A673 (cell line): ENCODE measurements around the gene PUM1. TPM values are rescaled to one million over a fixed set of nuclear protein-coding genes. Genes with fewer than 3 reads are reported as not detected.

ENCODE experiments used
- BruUV-seq: library from RNA; stranded (reverse); fragments of 400-500 nt; replicated peaks from 2 replicates; lab custom pipeline; 2021; lab: Mats Ljungman, UMichigan
- CTCF ChIA-PET: fragments of 300-600 bp; sonication (Branson Sonifier 250); formaldehyde crosslinking; loops from one replicate; lab custom pipeline; 2022; ENCODE audit warnings: antibody characterized with exemption; lab: Charles Lee
- POLR2A ChIA-PET: fragments of 300-600 bp; sonication (Branson Sonifier 250); formaldehyde crosslinking; loops from one replicate; lab custom pipeline; 2022; ENCODE audit warnings: antibody characterized with exemption; ENCODE audit not compliant: low non-redundant PET; lab: Charles Lee
- DNase-seq: peaks from one replicate; pipeline ENCODE4 v3.0.0-alpha.2; 2015; ENCODE audit warnings: low spot score
- H3K27ac ChIP-seq: fragments of 200-600 bp; sonication (generic); 2 replicates; pipeline ENCODE4 v1.5.1; 2016; ENCODE audit warnings: mixed run types, low read depth, mild to moderate bottlenecking, mixed read lengths, antibody characterized with exemption, low read length; ENCODE audit not compliant: poor library complexity, severe bottlenecking
- H3K27me3 ChIP-seq: fragments of 200-600 bp; sonication (generic); replicated peaks from 2 replicates; pipeline ENCODE4 v1.6.1; 2017; ENCODE audit warnings: mixed run types, low read depth, mild to moderate bottlenecking, mixed read lengths, antibody characterized with exemption, low read length; ENCODE audit not compliant: insufficient read depth, poor library complexity
- H3K36me3 ChIP-seq: fragments of 200-600 bp; sonication (generic); 2 replicates; pipeline ENCODE4 v1.6.1; 2016; ENCODE audit warnings: mixed run types, mild to moderate bottlenecking, mixed read lengths, antibody characterized with exemption, low read length; ENCODE audit not compliant: insufficient read depth, poor library complexity, severe bottlenecking
- H3K4me1 ChIP-seq: fragments of 200-600 bp; sonication (generic); 2 replicates; pipeline ENCODE4 v1.6.1; 2017; ENCODE audit warnings: mixed run types, mild to moderate bottlenecking, mixed read lengths, antibody characterized with exemption, low read length; ENCODE audit not compliant: insufficient read depth, poor library complexity, severe bottlenecking
- H3K4me3 ChIP-seq: fragments of 200-600 bp; sonication (generic); 2 replicates; pipeline ENCODE4 v1.5.1; 2016; ENCODE audit warnings: low read depth, mixed run types, mild to moderate bottlenecking, mixed read lengths, low read length; ENCODE audit not compliant: poor library complexity, severe bottlenecking
- H3K9me3 ChIP-seq: fragments of 200-600 bp; sonication (generic); 2 replicates; pipeline ENCODE4 v1.6.1; 2016; ENCODE audit warnings: mixed run types, low read depth, mild to moderate bottlenecking, mixed read lengths, antibody characterized with exemption, low read length; ENCODE audit not compliant: poor library complexity, severe bottlenecking
- EZH2 ChIP-seq: fragments of 200-600 bp; sonication (generic); IDR thresholded peaks from 2 replicates; pipeline ENCODE4 v1.6.1; 2017; ENCODE audit warnings: borderline replicate concordance, low read depth, mild to moderate bottlenecking, mixed read lengths, antibody characterized with exemption, low read length; ENCODE audit not compliant: poor library complexity, severe bottlenecking
- intact Hi-C: fragments of 100-400 bp; cut with micrococcal nuclease; formaldehyde crosslinking; loops from one replicate; pipeline ENCODE4 v1.10.0; 2022; ENCODE audit not compliant: unreplicated experiment
- total RNA-seq: library from RNA; stranded (reverse); gene quantifications from 2 replicates; pipeline ENCODE4 v1.2.3, GENCODE V29; 2021
- TF ChIP-seq, protein P1 (sequence below): fragments of 300-800, 200-600 bp; sonication (generic); conservative IDR thresholded peaks from 2 replicates; pipeline ENCODE4 v1.5.1; 2017; ENCODE audit warnings: low read depth, mild to moderate bottlenecking, antibody characterized with exemption, low read length, moderate library complexity, mixed read lengths

The PUM1 gene
- total RNA-seq, 1 experiment from 2014 or later, result 138 TPM

DNA sequence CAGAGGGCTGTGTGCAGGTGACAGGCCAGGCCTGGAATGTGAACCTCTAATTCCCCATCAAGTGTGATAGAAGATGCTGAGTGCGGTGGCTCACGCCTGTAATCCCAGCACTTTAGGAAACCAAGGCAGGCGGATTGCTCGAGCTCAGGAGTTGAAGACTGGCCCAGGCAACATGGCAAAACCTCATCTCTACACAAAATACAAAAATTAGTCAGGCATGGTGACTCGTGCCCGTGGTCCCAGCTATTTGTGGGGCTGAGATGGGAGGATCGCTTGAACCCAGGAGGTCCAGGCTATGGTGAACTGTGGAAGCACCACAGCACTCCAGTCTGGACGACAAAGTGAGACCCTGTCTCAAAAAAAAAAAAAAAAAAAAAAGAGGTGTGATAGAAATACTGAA is 40.1 kb upstream of the PUM1 start:
- no peaks in the 10 kb centered on the region for H3K27me3 ChIP-seq
- TF ChIP-seq EZH2, result no peak
- TF ChIP-seq, protein P1, sequence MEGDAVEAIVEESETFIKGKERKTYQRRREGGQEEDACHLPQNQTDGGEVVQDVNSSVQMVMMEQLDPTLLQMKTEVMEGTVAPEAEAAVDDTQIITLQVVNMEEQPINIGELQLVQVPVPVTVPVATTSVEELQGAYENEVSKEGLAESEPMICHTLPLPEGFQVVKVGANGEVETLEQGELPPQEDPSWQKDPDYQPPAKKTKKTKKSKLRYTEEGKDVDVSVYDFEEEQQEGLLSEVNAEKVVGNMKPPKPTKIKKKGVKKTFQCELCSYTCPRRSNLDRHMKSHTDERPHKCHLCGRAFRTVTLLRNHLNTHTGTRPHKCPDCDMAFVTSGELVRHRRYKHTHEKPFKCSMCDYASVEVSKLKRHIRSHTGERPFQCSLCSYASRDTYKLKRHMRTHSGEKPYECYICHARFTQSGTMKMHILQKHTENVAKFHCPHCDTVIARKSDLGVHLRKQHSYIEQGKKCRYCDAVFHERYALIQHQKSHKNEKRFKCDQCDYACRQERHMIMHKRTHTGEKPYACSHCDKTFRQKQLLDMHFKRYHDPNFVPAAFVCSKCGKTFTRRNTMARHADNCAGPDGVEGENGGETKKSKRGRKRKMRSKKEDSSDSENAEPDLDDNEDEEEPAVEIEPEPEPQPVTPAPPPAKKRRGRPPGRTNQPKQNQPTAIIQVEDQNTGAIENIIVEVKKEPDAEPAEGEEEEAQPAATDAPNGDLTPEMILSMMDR, result no peak
- POLR2A ChIA-PET, result no interaction called here
- BruUV-seq, result no TSS peak
- no peaks in the 10 kb centered on the region for H3K4me1 ChIP-seq
- no peaks in the 10 kb centered on the region for H3K9me3 ChIP-seq
- DNase-seq, result no peak
- no peak overlapping the region for H3K4me3 ChIP-seq
- H3K27ac ChIP-seq, result no peak overlapping the region
- intact Hi-C loops, result no loop called here
- CTCF ChIA-PET, result no interaction called here
- H3K36me3 ChIP-seq, result no peaks in the 10 kb centered on the region

DNA sequence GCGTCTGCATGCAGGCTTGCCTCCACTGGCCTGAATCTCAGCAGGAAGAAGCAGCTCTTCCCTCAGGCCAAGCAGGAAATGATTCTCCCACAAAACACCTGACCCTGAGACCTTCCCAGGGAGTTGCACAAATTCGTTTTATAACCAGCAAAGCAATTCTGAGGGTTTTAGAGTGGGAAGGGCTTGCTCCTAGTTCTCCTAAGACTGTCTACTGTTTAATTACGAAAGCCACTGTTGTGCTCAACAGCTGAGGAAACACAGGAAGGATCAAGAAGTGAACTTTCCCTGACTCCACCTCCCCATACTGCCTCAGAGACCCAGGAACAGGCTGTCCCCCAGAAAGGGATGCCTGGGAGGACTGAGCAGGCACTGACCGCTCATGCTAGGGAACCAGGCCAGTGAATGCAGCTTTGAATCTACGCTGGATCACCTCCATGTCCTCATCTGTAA is 37.0 kb upstream of the PUM1 start:
- POLR2A ChIA-PET, result no interaction called here
- no peak for TF ChIP-seq EZH2
- TF ChIP-seq, protein P1, result no peak
- Histone ChIP-seq H3K9me3 (no peaks in the 10 kb centered on the region), H3K27me3 (no peaks in the 10 kb centered on the region), H3K36me3 (no peaks in the 10 kb centered on the region), H3K4me1 (no peaks in the 10 kb centered on the region), H3K27ac (no peak overlapping the region), H3K4me3 (no peak overlapping the region)
- intact Hi-C loops, result no loop called here
- DNase-seq, result no peak
- BruUV-seq, result no TSS peak
- CTCF ChIA-PET, result no interaction called here

DNA sequence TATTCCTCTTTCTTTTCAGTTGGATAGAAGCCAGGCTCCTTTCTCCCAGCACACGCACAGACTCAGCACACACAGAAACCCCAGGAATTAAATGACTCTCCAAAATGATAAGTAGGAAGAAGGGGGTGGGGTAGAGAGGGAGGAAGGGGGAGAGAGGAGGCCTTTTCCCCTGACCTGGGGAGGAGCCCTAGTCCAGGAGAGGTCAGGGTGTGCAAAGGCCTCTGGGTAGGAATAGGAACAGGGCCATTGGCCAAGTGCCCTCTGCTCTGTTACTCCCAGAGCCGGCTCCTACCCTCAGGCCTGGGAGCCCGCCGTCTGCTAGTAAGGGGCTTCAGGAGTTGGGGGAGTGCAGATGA is 35.6 kb upstream of the PUM1 start:
- no peak for TF ChIP-seq EZH2
- TF ChIP-seq, protein P1, result no peak
- no peak for DNase-seq
- Histone ChIP-seq H3K27ac (no peak overlapping the region), H3K9me3 (no peaks in the 10 kb centered on the region), H3K4me1 (no peaks in the 10 kb centered on the region), H3K36me3 (no peaks in the 10 kb centered on the region), H3K27me3 (no peaks in the 10 kb centered on the region), H3K4me3 (no peak overlapping the region)
- no TSS peak for BruUV-seq
- intact Hi-C loops, result no loop called here
- ChIA-PET CTCF (interaction anchor here (0.7 kb wide), 1 partner anchor 614 kb away, joined by 3 read pairs; no protein-coding TSS in a partner anchor), POLR2A (no interaction called here)
